Measurements from ENCODE around the gene C1orf56. TPM values are rescaled to one million over a fixed set of nuclear protein-coding genes. Genes with fewer than 3 reads are reported as not detected.

The C1orf56 gene
- polyA plus RNA-seq, 2 of the 4 experiments (the other 2 are of a cell fraction) = 2.9 to 6.6 TPM

DNA sequence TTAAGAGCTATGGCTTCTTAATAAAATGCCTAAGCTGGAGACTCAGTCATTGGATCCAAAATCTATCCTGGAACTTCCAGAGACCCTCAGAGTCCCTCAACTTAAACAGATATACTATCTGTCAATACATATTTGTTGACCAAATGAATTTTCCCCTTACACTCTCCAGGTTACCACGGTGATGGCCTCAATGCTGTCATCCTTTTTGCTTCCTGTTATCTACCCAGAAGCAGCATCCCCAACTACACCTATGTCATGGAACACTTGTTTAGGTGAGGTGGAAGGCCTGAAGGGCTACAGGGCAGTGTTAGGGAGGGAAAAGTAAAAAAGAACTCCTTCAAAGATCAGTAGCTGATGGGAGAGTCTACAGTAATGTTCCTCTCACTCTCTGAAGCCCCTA is 4.4 kb upstream of the C1orf56 start:
- no peak overlapping the region for H3K4me2 ChIP-seq
- FAIRE-seq = no peak

GRCh38 chr1:151047925-151048644 is 534 bp downstream of the C1orf56 start:
- ChIA-PET CTCF (interaction anchor here (0.8 to 7.8 kb wide), 17 partner anchors 9 to 91 kb away, joined by 3 to 62 read pairs (median 3); partner anchors contain the start of genes BNIPL, CDC42SE1 and MINDY1), POLR2A (interaction anchor here (0.7 to 2.0 kb wide), 7 partner anchors 12 to 196 kb away, joined by 3 to 34 read pairs (median 3); partner anchors contain the start of genes ANXA9, CDC42SE1, MINDY1 and MLLT11)
- DNase-seq (ENCODE audit: low read depth in 1 of 2, low spot score in 1 of 2) (peak; percentile 83 to 96), ATAC-seq (peak; percentile 87 to 91), FAIRE-seq (no peak)
- WGBS (ENCODE audit: missing lambda C conversion rate) = 2% methylated on average over 21 of the region's 48 CpGs
- H3K4me2 ChIP-seq = peak overlapping the region; percentile 95
- peak overlapping the region; percentile 94 to 96 for H3K27ac ChIP-seq
- peaks cover 16% of the 10 kb centered on the region for H3K4me1 ChIP-seq
- no peaks in the 10 kb centered on the region for H3K9me3 ChIP-seq
- H3K4me3 ChIP-seq = peak overlapping the region; percentile 80
- no peak for TF ChIP-seq TP53 (CRISPR knock-in tag; IDR thresholded peaks at IDR 0.05)
- no peak for TF ChIP-seq RNF2 (IDR thresholded peaks at IDR 0.05; ENCODE audit: borderline replicate concordance, low read depth)
- TF ChIP-seq MAZ (IDR thresholded peaks at IDR 0.05; ENCODE audit: borderline replicate concordance, low read depth, low read length) = no peak
- TF ChIP-seq BHLHE40 (IDR thresholded peaks at IDR 0.05; ENCODE audit: low read depth, low read length) = no peak
- TF ChIP-seq POLR2A (IDR thresholded peaks at IDR 0.05; ENCODE audit: low read length) = peak; percentile 53; the same call in 1 of the 2 replicates
- TF ChIP-seq MAFK (IDR thresholded peaks at IDR 0.05; ENCODE audit: partially characterized antibody) = no peak
- TF ChIP-seq SMC3 (IDR thresholded peaks at IDR 0.05) = no peak; the same call in 2 of the 3 replicates
- no peak for TF ChIP-seq HMGXB4 (CRISPR knock-in tag; IDR thresholded peaks at IDR 0.05; ENCODE audit: borderline replicate concordance)
- TF ChIP-seq FOSL2 (IDR thresholded peaks at IDR 0.05) = no peak
- TF ChIP-seq FOSL2 (CRISPR knock-in tag; IDR thresholded peaks at IDR 0.05) = no peak
- TF ChIP-seq CTCF (IDR thresholded peaks at IDR 0.05) = peak; percentile 67; the same call in 2 of the 3 replicates
- peak; percentile 88; the same call in 1 of the 2 replicates for TF ChIP-seq POLR2AphosphoS2 (conservative IDR thresholded peaks at IDR 0.05; ENCODE audit: low read length)
- no peak for TF ChIP-seq CHD4 (IDR thresholded peaks at IDR 0.05; ENCODE audit: borderline replicate concordance)
- TF ChIP-seq, protein P1, sequence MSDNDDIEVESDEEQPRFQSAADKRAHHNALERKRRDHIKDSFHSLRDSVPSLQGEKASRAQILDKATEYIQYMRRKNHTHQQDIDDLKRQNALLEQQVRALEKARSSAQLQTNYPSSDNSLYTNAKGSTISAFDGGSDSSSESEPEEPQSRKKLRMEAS (IDR thresholded peaks at IDR 0.05) = peak; percentile 80
- no peak for TF ChIP-seq CBX2 (IDR thresholded peaks at IDR 0.05; ENCODE audit: borderline replicate concordance, low read depth)
- no peak for TF ChIP-seq RARB (CRISPR knock-in tag; IDR thresholded peaks at IDR 0.05)
- TF ChIP-seq GATA3 (IDR thresholded peaks at IDR 0.05; ENCODE audit: borderline replicate concordance) = no peak
- no peak for TF ChIP-seq ZSCAN20 (CRISPR knock-in tag; IDR thresholded peaks at IDR 0.05)
- no peak for TF ChIP-seq ESRRA (IDR thresholded peaks at IDR 0.05; ENCODE audit: borderline replicate concordance, low read length)
- no peak for TF ChIP-seq CBX8 (IDR thresholded peaks at IDR 0.05)
- TF ChIP-seq CEBPB (IDR thresholded peaks at IDR 0.05) = no peak

More for the DNA sequence above, 4.4 kb upstream of the C1orf56 start:
- no peak for TF ChIP-seq SMC3 (IDR thresholded peaks at IDR 0.05)
- TF ChIP-seq, protein P2, sequence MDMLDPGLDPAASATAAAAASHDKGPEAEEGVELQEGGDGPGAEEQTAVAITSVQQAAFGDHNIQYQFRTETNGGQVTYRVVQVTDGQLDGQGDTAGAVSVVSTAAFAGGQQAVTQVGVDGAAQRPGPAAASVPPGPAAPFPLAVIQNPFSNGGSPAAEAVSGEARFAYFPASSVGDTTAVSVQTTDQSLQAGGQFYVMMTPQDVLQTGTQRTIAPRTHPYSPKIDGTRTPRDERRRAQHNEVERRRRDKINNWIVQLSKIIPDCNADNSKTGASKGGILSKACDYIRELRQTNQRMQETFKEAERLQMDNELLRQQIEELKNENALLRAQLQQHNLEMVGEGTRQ (IDR thresholded peaks at IDR 0.05) = no peak
- no peak for TF ChIP-seq TFCP2L1 (CRISPR knock-in tag; IDR thresholded peaks at IDR 0.05)
- TF ChIP-seq HOXA7 (CRISPR knock-in tag; IDR thresholded peaks at IDR 0.05) = no peak
- no peak for TF ChIP-seq ZC3H11A (IDR thresholded peaks at IDR 0.05)
- TF ChIP-seq GATA3 (IDR thresholded peaks at IDR 0.05; ENCODE audit: borderline replicate concordance) = no peak
- no peak for TF ChIP-seq ZFP36 (IDR thresholded peaks at IDR 0.05; ENCODE audit: borderline replicate concordance, partially characterized antibody)
- TF ChIP-seq JUNB (IDR thresholded peaks at IDR 0.05) = no peak
- TF ChIP-seq CBX8 (IDR thresholded peaks at IDR 0.05) = no peak
- no peak for TF ChIP-seq ZNF302 (CRISPR knock-in tag; IDR thresholded peaks at IDR 0.05)
- TF ChIP-seq CHD4 (IDR thresholded peaks at IDR 0.05; ENCODE audit: borderline replicate concordance) = no peak
- TF ChIP-seq MAZ (IDR thresholded peaks at IDR 0.05; ENCODE audit: borderline replicate concordance, low read depth, low read length) = no peak
- TF ChIP-seq HES2 (IDR thresholded peaks at IDR 0.05) = no peak
- TF ChIP-seq HMGXB4 (CRISPR knock-in tag; IDR thresholded peaks at IDR 0.05; ENCODE audit: borderline replicate concordance) = no peak
- POLR2A ChIA-PET = interaction anchor here (0.6 kb wide), 1 partner anchor 287 kb away, joined by 4 read pairs; no protein-coding TSS in a partner anchor
- H3K9me3 ChIP-seq = no peaks in the 10 kb centered on the region
- H3K4me3 ChIP-seq = no peak overlapping the region
- DNase-seq (ENCODE audit: low read depth in 1 of 2, low spot score in 1 of 2) = no peak
- WGBS (ENCODE audit: missing lambda C conversion rate) = 93% methylated on average over 1 of the region's 1 CpG
- H3K4me1 ChIP-seq = peaks cover 5% of the 10 kb centered on the region; the same call in 1 of the 3 replicates
- ATAC-seq = no peak
- H3K27ac ChIP-seq = no peak overlapping the region
- CTCF ChIA-PET = interaction anchor here (0.7 to 2.8 kb wide), 6 partner anchors 16 to 212 kb away, joined by 3 to 14 read pairs (median 3); partner anchors contain the start of genes CDC42SE1 and MLLT11
